Measurements from ENCODE around the gene TTLL3. TPM values are rescaled to one million over a fixed set of nuclear protein-coding genes. Genes with fewer than 3 reads are reported as not detected.
"Not testable (repeated sequence)": the region's sequence is repeated elsewhere in the genome, so short reads cannot be mapped to it uniquely, and the experiment has no call there.

Gene TTLL3
- total and polyA plus RNA-seq, 11 donors = 4.7 to 30.3 (median 11.8) TPM

DNA sequence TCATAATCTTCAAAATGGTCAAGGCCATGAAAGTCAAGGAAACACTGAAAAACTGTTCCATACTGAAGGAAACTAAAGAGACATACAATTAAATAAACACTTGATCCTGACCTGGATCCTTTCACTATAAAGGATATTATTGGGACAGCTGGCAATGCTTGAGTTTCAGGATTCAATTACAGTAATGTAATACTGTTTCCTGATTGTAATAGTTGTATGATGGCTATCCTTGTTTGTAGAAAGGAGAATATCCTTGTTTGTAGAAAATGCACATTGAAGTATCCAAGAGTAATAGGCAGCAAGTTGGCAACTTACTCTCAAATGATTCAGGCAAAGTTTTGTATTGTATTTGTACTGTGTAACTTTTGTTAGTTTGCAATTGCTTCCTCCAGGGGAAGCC lies 65.4 kb downstream of the TTLL3 start:
- TF ChIP-seq, protein P1, sequence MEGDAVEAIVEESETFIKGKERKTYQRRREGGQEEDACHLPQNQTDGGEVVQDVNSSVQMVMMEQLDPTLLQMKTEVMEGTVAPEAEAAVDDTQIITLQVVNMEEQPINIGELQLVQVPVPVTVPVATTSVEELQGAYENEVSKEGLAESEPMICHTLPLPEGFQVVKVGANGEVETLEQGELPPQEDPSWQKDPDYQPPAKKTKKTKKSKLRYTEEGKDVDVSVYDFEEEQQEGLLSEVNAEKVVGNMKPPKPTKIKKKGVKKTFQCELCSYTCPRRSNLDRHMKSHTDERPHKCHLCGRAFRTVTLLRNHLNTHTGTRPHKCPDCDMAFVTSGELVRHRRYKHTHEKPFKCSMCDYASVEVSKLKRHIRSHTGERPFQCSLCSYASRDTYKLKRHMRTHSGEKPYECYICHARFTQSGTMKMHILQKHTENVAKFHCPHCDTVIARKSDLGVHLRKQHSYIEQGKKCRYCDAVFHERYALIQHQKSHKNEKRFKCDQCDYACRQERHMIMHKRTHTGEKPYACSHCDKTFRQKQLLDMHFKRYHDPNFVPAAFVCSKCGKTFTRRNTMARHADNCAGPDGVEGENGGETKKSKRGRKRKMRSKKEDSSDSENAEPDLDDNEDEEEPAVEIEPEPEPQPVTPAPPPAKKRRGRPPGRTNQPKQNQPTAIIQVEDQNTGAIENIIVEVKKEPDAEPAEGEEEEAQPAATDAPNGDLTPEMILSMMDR (IDR thresholded peaks at IDR 0.05) = no peak
- no peak for TF ChIP-seq POLR2A (IDR thresholded peaks at IDR 0.05)
- Histone ChIP-seq H3K27ac (no peak overlapping the region), H3K9me3 (no peaks in the 10 kb centered on the region), H3K4me1 (no peaks in the 10 kb centered on the region), H3K4me3 (no peak overlapping the region), H3K27me3 (no peaks in the 10 kb centered on the region), H3K36me3 (no peaks in the 10 kb centered on the region)
- ATAC-seq = no peak
- DNase-seq = no peak
- intact Hi-C loops (cut with DNase I) = no loop called here

- 81 to 90% (median 85%) methylated on average over 4 of the region's 4 CpGs for WGBS, 4 donors
- DNase-seq; ATAC-seq; H3K4me3 ChIP-seq; H3K27ac ChIP-seq; H3K9me3 ChIP-seq; H3K27me3 ChIP-seq; intact Hi-C loops (cut with DNase I); H3K4me1 ChIP-seq; H3K36me3 ChIP-seq: not testable (repeated sequence)
These were observed 66.2 kb downstream of the TTLL3 start for GRCh38 chr3:9876255-9876654.

GRCh38 chr3:9876991-9877390 lies 66.9 kb downstream of the TTLL3 start:
- no peak overlapping the region for H3K4me3 ChIP-seq
- DNase-seq = no peak
- H3K27me3 ChIP-seq = no peaks in the 10 kb centered on the region
- H3K27ac ChIP-seq = no peak overlapping the region
- H3K4me1 ChIP-seq = no peaks in the 10 kb centered on the region
- H3K36me3 ChIP-seq = no peaks in the 10 kb centered on the region
- TF ChIP-seq POLR2A (IDR thresholded peaks at IDR 0.05) = no peak
- TF ChIP-seq, protein P1 (IDR thresholded peaks at IDR 0.05) = no peak
- H3K9me3 ChIP-seq = no peaks in the 10 kb centered on the region
- WGBS, 4 donors = 86 to 92% (median 89%) methylated on average over 12 of the region's 12 CpGs
- intact Hi-C loops (cut with DNase I) = no loop called here
- ATAC-seq = no peak

DNA sequence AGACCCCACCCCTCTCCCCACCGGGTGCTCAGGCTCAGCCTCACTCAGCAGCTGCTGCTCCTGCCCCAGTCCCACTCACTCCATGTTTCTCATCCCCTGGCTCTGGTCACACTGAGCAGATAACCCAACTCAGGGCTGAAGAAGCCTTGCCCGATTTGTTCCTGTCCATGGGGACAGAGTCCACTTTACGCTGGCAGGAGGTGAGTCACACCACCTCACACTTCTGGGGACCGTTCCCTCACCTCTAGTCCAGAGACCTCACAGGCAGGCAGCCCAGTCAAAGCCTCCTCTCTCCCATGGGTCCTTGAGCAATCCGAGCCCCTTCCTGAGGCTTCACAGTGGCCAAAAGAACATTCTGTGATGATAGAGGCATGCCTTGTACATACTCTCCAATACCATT lies 68.6 kb downstream of the TTLL3 start:
- no peaks in the 10 kb centered on the region for H3K27me3 ChIP-seq
- H3K4me1 ChIP-seq = no peaks in the 10 kb centered on the region
- no peak overlapping the region for H3K27ac ChIP-seq
- WGBS, 4 donors = 65 to 71% (median 68%) methylated on average over 5 of the region's 5 CpGs
- ATAC-seq (no peak), DNase-seq (no peak)
- no peaks in the 10 kb centered on the region for H3K9me3 ChIP-seq
- H3K4me3 ChIP-seq = no peak overlapping the region
- intact Hi-C loops (cut with DNase I) = no loop called here
- TF ChIP-seq, protein P1 (IDR thresholded peaks at IDR 0.05) = no peak
- no peak for TF ChIP-seq POLR2A (IDR thresholded peaks at IDR 0.05)
- H3K36me3 ChIP-seq = no peaks in the 10 kb centered on the region

DNA sequence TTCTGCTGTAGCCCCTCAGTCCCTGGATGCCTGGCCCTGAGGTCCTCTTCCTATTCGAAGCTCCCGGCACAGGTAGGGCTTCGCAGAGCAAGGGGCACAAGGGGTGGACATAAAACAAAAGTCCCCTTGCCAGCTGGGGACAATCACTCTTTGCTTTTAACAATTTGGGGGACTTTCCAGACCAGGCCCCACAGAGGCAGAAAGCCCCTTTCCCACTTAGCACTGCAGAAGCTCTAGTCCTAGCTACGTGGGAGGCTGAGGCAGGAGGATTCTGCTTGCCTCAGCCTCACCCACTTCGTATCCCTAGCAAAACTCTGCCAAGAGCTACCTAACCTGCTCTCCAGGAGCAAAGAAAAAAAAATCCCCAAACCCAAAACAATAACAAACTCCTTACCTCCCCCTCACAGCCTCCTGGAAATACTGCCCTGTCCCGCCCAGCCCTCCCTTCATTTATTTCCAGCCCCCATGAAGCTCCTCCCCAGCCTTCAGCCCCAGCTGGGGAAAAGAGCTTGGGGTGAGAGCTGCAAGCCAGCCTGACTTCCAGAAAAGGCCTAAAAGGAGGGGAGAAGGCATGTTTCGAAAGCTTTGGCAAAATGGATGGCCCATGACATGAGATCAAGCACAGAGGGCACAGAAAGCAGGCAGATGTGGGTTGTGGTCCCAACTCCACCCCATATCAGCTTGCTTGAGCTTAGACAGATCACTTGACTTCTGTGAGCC lies 69.9 kb downstream of the TTLL3 start, which contains the start of gene CIDEC:
Gene CIDEC, minus strand, starts transcription at position 424 of the 720 bp plus-strand sequence. CDS start 1,767 bp downstream, outside the sequence.
- DNase-seq = no peak

More for the DNA sequence above, 69.9 kb downstream of the TTLL3 start, which contains the start of gene CIDEC:
- TF ChIP-seq POLR2A (IDR thresholded peaks at IDR 0.05) = no peak
- intact Hi-C loops (cut with DNase I) = no loop called here
- Histone ChIP-seq H3K27me3 (no peaks in the 10 kb centered on the region), H3K36me3 (no peaks in the 10 kb centered on the region), H3K4me3 (no peak within 1 kb of the TSS), H3K27ac (no peak within 1 kb of the TSS), H3K9me3 (no peaks in the 10 kb centered on the region), H3K4me1 (no peaks in the 10 kb centered on the region)
- WGBS, 4 donors = 82 to 87% (median 86%) methylated on average over 7 of the region's 7 CpGs
- no peak for ATAC-seq
